NT2/D1 (cell line): ENCODE results near the gene SLIT3.

ENCODE experiments used
- DNase-seq: peaks from one replicate; pipeline ENCODE4 v3.0.0-alpha.2; 2011; ENCODE audit warnings: low read depth, low spot score
- H3K27me3 ChIP-seq: 2 replicates; pipeline ENCODE4 v1.6.0; 2011; ENCODE audit warnings: mild to moderate bottlenecking; ENCODE audit not compliant: insufficient read length, insufficient read depth
- H3K36me3 ChIP-seq: 2 replicates; pipeline ENCODE4 v1.6.1; 2011; ENCODE audit warnings: mild to moderate bottlenecking, low read length, mixed read lengths; ENCODE audit not compliant: insufficient read depth, insufficient read length
- H3K4me1 ChIP-seq: 2 replicates; pipeline ENCODE4 v1.5.1; 2011; ENCODE audit not compliant: insufficient read depth, insufficient read length
- H3K4me3 ChIP-seq: 2 replicates; pipeline ENCODE4 v1.5.1; 2011; ENCODE audit warnings: low read depth; ENCODE audit not compliant: insufficient read length
- H3K9ac ChIP-seq: 2 replicates; pipeline ENCODE4 v1.6.0; 2011; ENCODE audit warnings: low read depth; ENCODE audit not compliant: insufficient read length
- H3K9me3 ChIP-seq: 2 replicates; pipeline ENCODE4 v1.5.1; 2011; ENCODE audit warnings: mild to moderate bottlenecking, low read length; ENCODE audit not compliant: insufficient read depth
- SUZ12 ChIP-seq: IDR thresholded peaks from 2 replicates; pipeline ENCODE4 v1.6.1; 2011; ENCODE audit not compliant: insufficient read length, insufficient read depth; ENCODE audit errors: extremely low read depth
- YY1 ChIP-seq: IDR thresholded peaks from 2 replicates; pipeline ENCODE4 v1.6.1; 2011; ENCODE audit not compliant: insufficient read length, insufficient read depth
- ZNF274 ChIP-seq: IDR thresholded peaks from 2 replicates; pipeline ENCODE4 v1.6.1; 2011; ENCODE audit warnings: mild to moderate bottlenecking, low read depth, low read length

SLIT3 gene

DNA sequence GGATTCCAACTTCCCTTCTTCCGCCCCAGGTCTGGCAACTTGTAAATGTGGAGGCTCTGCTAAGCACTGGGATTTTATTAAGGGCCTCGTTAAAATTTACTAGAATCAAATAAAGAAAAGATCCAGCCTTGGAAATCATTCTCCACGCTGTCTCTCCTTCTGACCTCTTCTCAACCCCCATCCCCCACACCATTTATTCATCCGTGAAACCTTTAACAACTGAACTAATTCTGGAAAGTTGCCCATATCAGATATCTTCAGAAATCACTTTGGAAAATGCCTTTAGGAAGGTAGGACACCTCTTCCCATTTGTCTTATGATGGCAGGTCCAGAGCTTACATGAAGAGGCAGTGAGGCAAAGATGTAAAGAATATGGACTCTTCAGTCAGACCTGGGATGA lies 288.5 kb downstream of the SLIT3 start:
- DNase-seq = no peak

DNA sequence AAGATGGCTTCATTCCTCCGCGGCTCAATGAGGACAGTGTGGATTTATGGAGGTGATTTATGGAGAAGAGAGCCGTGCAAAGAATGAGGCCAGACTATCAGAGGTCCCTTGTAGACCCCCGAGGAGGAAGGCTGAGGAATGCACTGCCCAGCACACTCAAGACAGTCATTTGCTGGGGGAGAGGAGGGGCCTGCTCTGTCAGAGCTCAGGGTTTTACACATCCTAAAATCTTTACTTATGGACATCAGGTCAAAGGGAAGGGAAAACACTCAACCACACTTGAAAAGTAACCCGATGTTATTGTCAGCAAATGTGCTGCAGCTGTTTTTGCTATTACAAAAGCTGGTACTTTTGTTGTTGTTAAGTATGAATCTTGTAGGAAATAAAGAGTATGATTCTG lies 289.5 kb downstream of the SLIT3 start:
- H3K9me3 ChIP-seq = no peaks in the 10 kb centered on the region
- DNase-seq = no peak
- no peak for TF ChIP-seq ZNF274
- TF ChIP-seq YY1 = no peak
- no peak for TF ChIP-seq SUZ12
- no peaks in the 10 kb centered on the region for H3K4me1 ChIP-seq
- H3K4me3 ChIP-seq = no peak overlapping the region
- no peaks in the 10 kb centered on the region for H3K27me3 ChIP-seq
- H3K9ac ChIP-seq = no peak overlapping the region
- no peaks in the 10 kb centered on the region for H3K36me3 ChIP-seq

More for the DNA sequence above, 288.5 kb downstream of the SLIT3 start:
- Histone ChIP-seq H3K4me3 (no peak overlapping the region), H3K9me3 (no peaks in the 10 kb centered on the region), H3K36me3 (no peaks in the 10 kb centered on the region), H3K4me1 (no peaks in the 10 kb centered on the region), H3K9ac (no peak overlapping the region), H3K27me3 (no peaks in the 10 kb centered on the region)
- TF ChIP-seq SUZ12 = no peak
- no peak for TF ChIP-seq ZNF274
- TF ChIP-seq YY1 = no peak

DNA sequence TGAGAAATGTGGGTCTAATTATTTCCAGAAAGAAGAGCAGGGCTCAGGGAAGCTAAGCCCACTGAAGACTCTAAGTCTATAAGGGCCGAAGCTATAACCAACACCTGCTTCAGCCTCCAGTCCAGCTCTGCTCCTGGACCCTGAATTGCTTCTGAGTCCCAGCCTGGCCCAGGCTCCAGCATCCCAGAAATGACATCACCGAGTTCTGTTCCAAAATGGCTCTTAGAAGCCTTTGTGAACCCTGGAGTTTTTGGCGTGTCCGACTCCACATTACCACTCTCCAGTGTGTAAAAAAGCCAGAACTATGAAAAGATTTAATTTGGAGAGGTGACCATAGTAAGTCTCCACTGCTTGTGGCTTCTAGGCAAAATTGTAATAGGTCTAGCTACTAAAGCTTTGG lies 289.9 kb downstream of the SLIT3 start:
- H3K4me3 ChIP-seq = no peak overlapping the region
- H3K4me1 ChIP-seq = no peaks in the 10 kb centered on the region
- no peaks in the 10 kb centered on the region for H3K27me3 ChIP-seq
- H3K9me3 ChIP-seq = no peaks in the 10 kb centered on the region
- DNase-seq = no peak
- no peaks in the 10 kb centered on the region for H3K36me3 ChIP-seq
- TF ChIP-seq YY1 (no peak), SUZ12 (no peak), ZNF274 (no peak)
- no peak overlapping the region for H3K9ac ChIP-seq

DNA sequence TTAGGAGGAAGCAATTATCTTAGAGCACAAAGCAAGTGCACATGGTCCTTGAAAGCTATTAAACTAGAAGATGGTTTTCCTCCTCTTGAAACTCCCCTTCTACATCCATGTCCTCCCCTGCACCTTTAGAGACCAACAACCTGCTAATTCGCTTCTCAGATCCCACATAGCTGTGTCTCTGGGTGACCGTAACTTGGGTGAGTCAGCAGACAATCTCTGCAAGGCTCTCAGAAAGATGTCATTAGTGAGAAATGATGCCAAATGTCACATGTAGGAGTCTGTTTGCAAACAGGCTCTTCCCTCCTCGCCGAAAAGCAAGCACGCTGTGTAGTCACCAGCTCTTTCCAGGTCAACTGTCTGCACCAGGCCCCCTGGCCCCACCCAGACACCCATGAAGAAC lies 291.8 kb downstream of the SLIT3 start:
- H3K36me3 ChIP-seq = no peaks in the 10 kb centered on the region
- no peak overlapping the region for H3K4me3 ChIP-seq
- peaks cover 3% of the 10 kb centered on the region for H3K4me1 ChIP-seq
- TF ChIP-seq ZNF274 = no peak
- DNase-seq = no peak
- H3K9ac ChIP-seq = no peak overlapping the region
- no peaks in the 10 kb centered on the region for H3K9me3 ChIP-seq
- H3K27me3 ChIP-seq = no peaks in the 10 kb centered on the region

DNA sequence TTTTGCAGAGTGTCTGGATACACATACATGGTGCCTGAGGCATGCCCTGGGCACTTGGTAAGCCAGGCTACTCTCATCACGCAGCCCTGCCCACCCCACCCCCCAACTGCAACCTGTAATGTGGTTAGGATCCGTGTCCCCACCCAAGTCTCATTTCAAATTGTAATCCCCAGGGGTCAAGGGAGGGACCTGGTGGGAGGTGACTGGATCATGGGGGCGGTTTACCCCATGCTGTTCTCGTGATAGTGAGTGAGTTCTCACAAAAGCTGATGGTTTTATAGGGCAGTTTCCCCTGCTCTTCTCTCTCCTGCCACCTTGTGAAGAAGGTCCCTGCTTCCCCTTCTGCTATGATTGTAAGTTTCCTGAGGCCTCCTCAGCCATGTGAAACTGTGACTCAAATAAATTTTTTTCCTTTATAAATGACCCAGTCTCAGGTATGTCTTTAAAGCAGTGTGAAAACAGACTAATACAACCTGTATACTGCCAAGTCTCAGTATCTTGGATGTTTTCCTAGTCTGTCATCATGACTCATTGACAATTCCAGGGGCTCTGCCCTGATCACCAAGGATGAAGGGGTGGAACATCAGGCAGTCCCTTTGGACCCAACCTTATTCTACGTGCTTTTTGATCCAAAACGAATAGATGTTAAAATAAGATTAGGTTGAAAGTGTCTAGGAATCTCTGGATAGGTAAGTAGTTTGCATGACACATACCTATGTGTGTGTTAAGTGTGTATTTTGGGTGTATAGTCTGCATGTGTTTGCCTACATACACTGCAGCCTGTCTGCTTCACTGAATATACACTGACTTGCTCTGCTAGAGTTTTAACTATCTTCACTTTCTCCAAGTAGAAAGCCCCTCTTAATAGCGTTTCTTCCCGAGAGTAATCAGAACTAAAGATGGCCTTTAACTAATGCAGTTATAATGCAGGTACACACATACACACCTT lies 293.8 kb downstream of the SLIT3 start:
- no peak for TF ChIP-seq ZNF274
- no peak for TF ChIP-seq YY1
- TF ChIP-seq SUZ12 = no peak
- H3K9me3 ChIP-seq = no peaks in the 10 kb centered on the region
- no peaks in the 10 kb centered on the region for H3K27me3 ChIP-seq
- no peak overlapping the region for H3K4me3 ChIP-seq
- H3K36me3 ChIP-seq = no peaks in the 10 kb centered on the region
- no peak overlapping the region for H3K9ac ChIP-seq
- DNase-seq = no peak
- peaks cover 4% of the 10 kb centered on the region for H3K4me1 ChIP-seq

DNA sequence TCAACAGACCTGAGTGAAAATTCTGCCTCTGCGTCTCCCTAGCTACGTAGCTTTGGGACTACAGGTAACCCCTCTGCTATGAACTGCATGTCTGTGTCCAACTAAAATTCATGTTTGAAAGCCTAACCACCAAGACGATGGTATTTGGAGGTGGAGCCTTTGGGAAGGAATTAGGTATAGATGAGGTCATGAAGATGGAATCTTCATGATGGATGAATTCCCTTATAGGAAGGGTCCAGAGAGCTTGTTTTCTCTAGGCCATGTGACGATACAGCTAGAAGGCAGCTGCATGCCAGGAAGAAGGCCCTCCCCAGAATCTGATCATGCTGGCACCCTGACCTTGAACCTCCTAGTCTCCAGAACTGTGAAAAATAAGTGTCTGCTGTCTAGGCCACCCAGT lies 296.4 kb downstream of the SLIT3 start:
- peaks cover 6% of the 10 kb centered on the region for H3K4me1 ChIP-seq

DNA sequence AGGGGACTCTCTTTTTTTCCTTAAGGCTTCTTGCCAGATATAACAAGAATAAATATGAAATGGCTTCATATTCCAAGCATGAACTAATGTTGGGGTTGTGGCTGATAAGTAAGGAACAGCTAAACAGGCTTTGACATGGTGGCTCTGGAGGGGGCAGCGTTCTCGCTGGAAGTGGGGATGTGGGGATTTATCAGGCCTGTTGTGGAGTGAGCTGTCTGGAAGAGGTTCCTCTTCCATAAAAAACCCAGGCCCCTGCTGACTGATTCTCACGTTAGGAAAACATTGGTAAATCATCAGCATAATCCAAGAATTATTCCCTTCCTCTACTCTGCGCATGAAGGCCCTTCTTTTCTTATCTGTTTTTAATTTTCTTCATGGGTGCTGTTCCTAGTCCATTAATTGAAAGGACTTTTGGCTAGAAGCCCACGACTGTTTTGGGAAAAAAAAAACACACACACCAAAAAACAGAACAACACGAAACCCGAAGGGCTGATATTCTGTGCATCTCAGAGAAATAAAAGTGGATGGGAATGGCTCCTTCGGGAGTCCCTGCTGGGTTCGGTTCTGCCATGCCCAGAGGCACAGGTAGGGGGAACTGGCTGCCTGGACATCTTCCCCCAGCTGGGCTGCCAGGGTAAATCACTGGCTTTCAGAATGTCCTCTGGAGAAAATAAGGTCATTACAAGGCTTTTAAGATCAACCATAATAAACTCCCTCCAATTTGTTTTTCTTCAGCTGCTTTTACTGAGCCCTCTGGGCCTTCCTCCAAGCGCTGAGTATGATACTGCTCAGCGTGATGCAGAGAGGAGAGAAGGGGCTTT lies 297.0 kb downstream of the SLIT3 start:
- H3K4me3 ChIP-seq = no peak overlapping the region
- no peaks in the 10 kb centered on the region for H3K27me3 ChIP-seq
- no peaks in the 10 kb centered on the region for H3K36me3 ChIP-seq
- no peaks in the 10 kb centered on the region for H3K9me3 ChIP-seq
- no peak for DNase-seq
- H3K9ac ChIP-seq = no peak overlapping the region
- TF ChIP-seq SUZ12 = no peak
- no peak for TF ChIP-seq ZNF274
- no peak for TF ChIP-seq YY1
- H3K4me1 ChIP-seq = peaks cover 7% of the 10 kb centered on the region

More for the DNA sequence above, 296.4 kb downstream of the SLIT3 start:
- no peaks in the 10 kb centered on the region for H3K36me3 ChIP-seq
- no peaks in the 10 kb centered on the region for H3K9me3 ChIP-seq
- H3K4me3 ChIP-seq = no peak overlapping the region
- H3K27me3 ChIP-seq = no peaks in the 10 kb centered on the region
- no peak for DNase-seq
- TF ChIP-seq YY1 = no peak
- H3K9ac ChIP-seq = no peak overlapping the region
